Neural cell (in vitro differentiated cells): ENCODE data around the gene SLC27A2. TPM values are rescaled to one million over a fixed set of nuclear protein-coding genes. Genes with fewer than 3 reads are reported as not detected.

Source experiments
- H2AFZ ChIP-seq: fragments of 200-600, 300-800 bp; sonication (generic), shearing (Covaris generic); 2 replicates; pipeline ENCODE4 v1.6.0; 2014; ENCODE audit warnings: low read depth, mild to moderate bottlenecking, antibody characterized with exemption, low read length, moderate library complexity
- H3F3A ChIP-seq: fragments of 200-600 bp; shearing (Covaris generic); 2 replicates; pipeline ENCODE4 v1.6.1; 2016; ENCODE audit warnings: mild to moderate bottlenecking, moderate library complexity, mixed read lengths, antibody characterized with exemption, low read length; ENCODE audit not compliant: insufficient read depth, poor library complexity, severe bottlenecking
- H3K27ac ChIP-seq: fragments of 200-600, 300-800 bp; sonication (generic), shearing (Covaris generic); 2 replicates; pipeline ENCODE4 v1.5.1; 2014; ENCODE audit warnings: mild to moderate bottlenecking, low read length, moderate library complexity
- H3K27me3 ChIP-seq: fragments of 300-800, 200-600 bp; sonication (generic), shearing (Covaris generic); 2 replicates; pipeline ENCODE4 v1.6.0; 2014; ENCODE audit warnings: mild to moderate bottlenecking, low read depth, low read length, moderate library complexity; ENCODE audit not compliant: insufficient read depth
- H3K36me3 ChIP-seq: fragments of 300-800, 200-600 bp; sonication (generic), shearing (Covaris generic); 2 replicates; pipeline ENCODE4 v1.5.1; 2014; ENCODE audit warnings: mild to moderate bottlenecking, antibody characterized with exemption, low read length, moderate library complexity; ENCODE audit not compliant: insufficient read depth
- H3K4me2 ChIP-seq: fragments of 300-800, 200-600 bp; sonication (generic), shearing (Covaris generic); 2 replicates; pipeline ENCODE4 v1.6.0; 2014; ENCODE audit warnings: mild to moderate bottlenecking, low read length
- H3K4me3 ChIP-seq: fragments of 300-800, 200-600 bp; sonication (generic), shearing (Covaris generic); 2 replicates; pipeline ENCODE4 v1.5.1; 2014; ENCODE audit warnings: mild to moderate bottlenecking, low read length, moderate library complexity
- H3K79me2 ChIP-seq: fragments of 200-600 bp; shearing (Covaris generic); replicated peaks from 2 replicates; pipeline ENCODE4 v1.6.0; 2014; ENCODE audit warnings: mild to moderate bottlenecking, low read length, moderate library complexity; ENCODE audit not compliant: insufficient read depth
- H3K9ac ChIP-seq: fragments of 300-800, 200-600 bp; sonication (generic), shearing (Covaris generic); 2 replicates; pipeline ENCODE4 v1.6.1; 2016; ENCODE audit warnings: mild to moderate bottlenecking, low read length, mixed read lengths
- H3K9me2 ChIP-seq: fragments of 200-600 bp; shearing (Covaris generic); 2 replicates; pipeline ENCODE4 v1.6.1; 2016; ENCODE audit warnings: mild to moderate bottlenecking, low read length, mixed read lengths; ENCODE audit not compliant: insufficient read depth
- H3K9me3 ChIP-seq: fragments of 200-600, 300-800 bp; sonication (generic), shearing (Covaris generic); 2 replicates; pipeline ENCODE4 v1.6.1; 2016; ENCODE audit warnings: mild to moderate bottlenecking, mixed run types, low read length, moderate library complexity, mixed read lengths
- H4K20me1 ChIP-seq: fragments of 200-600 bp; shearing (Covaris generic); 2 replicates; pipeline ENCODE4 v1.6.1; 2016; ENCODE audit warnings: mild to moderate bottlenecking, mixed run types; ENCODE audit not compliant: insufficient read depth
- EZH2 ChIP-seq: fragments of 200-600, 300-800 bp; shearing (Covaris generic), sonication (generic); IDR thresholded peaks from 2 replicates; pipeline ENCODE4 v1.6.1; 2014; ENCODE audit warnings: antibody characterized with exemption, low read length, borderline replicate concordance, mild to moderate bottlenecking; ENCODE audit not compliant: insufficient read depth, poor library complexity, severe bottlenecking
- RAD21 ChIP-seq: fragments of 450-650 bp; conservative IDR thresholded peaks from 2 replicates; pipeline ENCODE4 v1.6.1; 2014; ENCODE audit warnings: antibody characterized with exemption, mild to moderate bottlenecking, moderate library complexity
- SMC3 ChIP-seq: fragments of 450-650 bp; conservative IDR thresholded peaks from 2 replicates; pipeline ENCODE4 v1.6.1; 2014; ENCODE audit warnings: antibody characterized with exemption, mild to moderate bottlenecking, moderate library complexity; ENCODE audit not compliant: poor library complexity
- TAF1 ChIP-seq: IDR thresholded peaks from 2 replicates; pipeline ENCODE4 v1.6.1; 2012; ENCODE audit warnings: low read depth
- polyA plus RNA-seq: library from polyadenylated mRNA; depleted of rRNA; stranded (reverse); fragments of >200 nt; gene quantifications from 2 replicates; pipeline ENCODE4 v1.2.3, GENCODE V29; 2014
- TF ChIP-seq, protein P1 (sequence below): IDR thresholded peaks from 2 replicates; pipeline ENCODE4 v1.6.1; 2012; ENCODE audit warnings: borderline replicate concordance
- TF ChIP-seq, protein P2 (sequence below): fragments of 450-650 bp; IDR thresholded peaks from 2 replicates; pipeline ENCODE4 v1.5.1; 2014; ENCODE audit warnings: antibody characterized with exemption, mild to moderate bottlenecking, moderate library complexity; ENCODE audit not compliant: poor library complexity, severe bottlenecking

SLC27A2 gene
- polyA plus RNA-seq, 1 donor from 2014 or later = 3.5 TPM

DNA sequence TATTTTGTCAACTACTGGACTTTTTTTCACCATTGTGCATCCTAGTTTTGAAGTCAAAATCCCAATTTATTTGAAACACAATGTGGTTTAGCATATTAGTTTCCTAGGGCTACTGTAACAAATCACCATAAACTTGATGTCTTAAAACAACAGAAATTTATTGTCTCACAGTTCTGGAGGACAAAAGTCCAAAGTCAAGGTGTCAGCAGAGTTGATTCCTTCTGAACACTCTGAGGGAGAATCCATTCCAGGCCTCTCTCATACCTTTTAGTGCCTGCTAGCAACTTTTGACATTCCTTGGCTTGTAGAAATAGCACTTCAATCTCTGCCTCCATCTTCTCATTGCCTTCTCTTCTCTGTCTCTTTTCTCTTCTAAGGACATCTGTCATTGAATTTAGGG lies 14.9 kb upstream of the SLC27A2 start:
- Histone ChIP-seq H3K79me2 (no peaks in the 10 kb centered on the region), H3K9me3 (no peaks in the 10 kb centered on the region), H3K9me2 (no peaks in the 10 kb centered on the region), H3K4me2 (no peak overlapping the region), H4K20me1 (no peaks in the 10 kb centered on the region), H3K27ac (no peak overlapping the region), H3K4me3 (no peak overlapping the region), H3K9ac (no peak overlapping the region), H2AFZ (no peak overlapping the region), H3K27me3 (no peaks in the 10 kb centered on the region), H3F3A (no peaks in the 10 kb centered on the region), H3K36me3 (no peaks in the 10 kb centered on the region)
- TF ChIP-seq, protein P1, sequence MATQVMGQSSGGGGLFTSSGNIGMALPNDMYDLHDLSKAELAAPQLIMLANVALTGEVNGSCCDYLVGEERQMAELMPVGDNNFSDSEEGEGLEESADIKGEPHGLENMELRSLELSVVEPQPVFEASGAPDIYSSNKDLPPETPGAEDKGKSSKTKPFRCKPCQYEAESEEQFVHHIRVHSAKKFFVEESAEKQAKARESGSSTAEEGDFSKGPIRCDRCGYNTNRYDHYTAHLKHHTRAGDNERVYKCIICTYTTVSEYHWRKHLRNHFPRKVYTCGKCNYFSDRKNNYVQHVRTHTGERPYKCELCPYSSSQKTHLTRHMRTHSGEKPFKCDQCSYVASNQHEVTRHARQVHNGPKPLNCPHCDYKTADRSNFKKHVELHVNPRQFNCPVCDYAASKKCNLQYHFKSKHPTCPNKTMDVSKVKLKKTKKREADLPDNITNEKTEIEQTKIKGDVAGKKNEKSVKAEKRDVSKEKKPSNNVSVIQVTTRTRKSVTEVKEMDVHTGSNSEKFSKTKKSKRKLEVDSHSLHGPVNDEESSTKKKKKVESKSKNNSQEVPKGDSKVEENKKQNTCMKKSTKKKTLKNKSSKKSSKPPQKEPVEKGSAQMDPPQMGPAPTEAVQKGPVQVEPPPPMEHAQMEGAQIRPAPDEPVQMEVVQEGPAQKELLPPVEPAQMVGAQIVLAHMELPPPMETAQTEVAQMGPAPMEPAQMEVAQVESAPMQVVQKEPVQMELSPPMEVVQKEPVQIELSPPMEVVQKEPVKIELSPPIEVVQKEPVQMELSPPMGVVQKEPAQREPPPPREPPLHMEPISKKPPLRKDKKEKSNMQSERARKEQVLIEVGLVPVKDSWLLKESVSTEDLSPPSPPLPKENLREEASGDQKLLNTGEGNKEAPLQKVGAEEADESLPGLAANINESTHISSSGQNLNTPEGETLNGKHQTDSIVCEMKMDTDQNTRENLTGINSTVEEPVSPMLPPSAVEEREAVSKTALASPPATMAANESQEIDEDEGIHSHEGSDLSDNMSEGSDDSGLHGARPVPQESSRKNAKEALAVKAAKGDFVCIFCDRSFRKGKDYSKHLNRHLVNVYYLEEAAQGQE = no peak

DNA sequence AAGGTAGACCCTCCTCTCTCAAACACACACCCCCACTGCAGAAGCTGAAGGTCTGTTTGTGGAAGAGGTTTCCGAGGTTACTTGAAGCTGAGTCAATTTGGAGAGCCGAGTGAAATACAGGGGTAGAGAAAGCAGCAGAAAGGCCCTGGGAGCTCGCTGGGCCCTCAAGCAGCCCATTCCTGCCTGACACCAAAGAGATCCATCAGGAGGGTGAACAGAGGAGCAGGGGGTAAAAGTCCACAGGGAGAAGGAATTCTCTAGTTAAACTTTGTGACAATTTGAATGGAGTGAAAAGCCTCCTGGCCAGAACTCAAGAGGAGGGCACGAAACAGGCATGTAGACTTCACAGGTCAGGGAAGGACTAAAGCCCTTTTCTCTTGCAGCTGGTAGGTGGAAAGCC lies 13.6 kb upstream of the SLC27A2 start:
- Histone ChIP-seq H3K4me2 (no peak overlapping the region), H3F3A (no peaks in the 10 kb centered on the region), H3K9ac (no peak overlapping the region), H3K36me3 (no peaks in the 10 kb centered on the region), H3K27me3 (no peaks in the 10 kb centered on the region), H3K9me3 (no peaks in the 10 kb centered on the region), H3K27ac (no peak overlapping the region), H3K4me3 (no peak overlapping the region), H3K9me2 (no peaks in the 10 kb centered on the region), H4K20me1 (no peaks in the 10 kb centered on the region), H2AFZ (no peak overlapping the region), H3K79me2 (no peaks in the 10 kb centered on the region)
- TF ChIP-seq SMC3 (no peak), RAD21 (no peak), TAF1 (no peak), EZH2 (no peak)
- TF ChIP-seq, protein P1 = no peak
- TF ChIP-seq, protein P2, sequence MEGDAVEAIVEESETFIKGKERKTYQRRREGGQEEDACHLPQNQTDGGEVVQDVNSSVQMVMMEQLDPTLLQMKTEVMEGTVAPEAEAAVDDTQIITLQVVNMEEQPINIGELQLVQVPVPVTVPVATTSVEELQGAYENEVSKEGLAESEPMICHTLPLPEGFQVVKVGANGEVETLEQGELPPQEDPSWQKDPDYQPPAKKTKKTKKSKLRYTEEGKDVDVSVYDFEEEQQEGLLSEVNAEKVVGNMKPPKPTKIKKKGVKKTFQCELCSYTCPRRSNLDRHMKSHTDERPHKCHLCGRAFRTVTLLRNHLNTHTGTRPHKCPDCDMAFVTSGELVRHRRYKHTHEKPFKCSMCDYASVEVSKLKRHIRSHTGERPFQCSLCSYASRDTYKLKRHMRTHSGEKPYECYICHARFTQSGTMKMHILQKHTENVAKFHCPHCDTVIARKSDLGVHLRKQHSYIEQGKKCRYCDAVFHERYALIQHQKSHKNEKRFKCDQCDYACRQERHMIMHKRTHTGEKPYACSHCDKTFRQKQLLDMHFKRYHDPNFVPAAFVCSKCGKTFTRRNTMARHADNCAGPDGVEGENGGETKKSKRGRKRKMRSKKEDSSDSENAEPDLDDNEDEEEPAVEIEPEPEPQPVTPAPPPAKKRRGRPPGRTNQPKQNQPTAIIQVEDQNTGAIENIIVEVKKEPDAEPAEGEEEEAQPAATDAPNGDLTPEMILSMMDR = no peak
